Mammary microvascular endothelial cell (primary cell): ENCODE results near the gene CAMTA1. TPM values are rescaled to one million over a fixed set of nuclear protein-coding genes. Genes with fewer than 3 reads are reported as not detected.

Source experiments
- total RNA-seq: library from RNA; depleted of rRNA; stranded (reverse); fragments of >200 nt; gene quantifications from 2 replicates; pipeline ENCODE4 v1.2.3, GENCODE V29; 2015

The CAMTA1 gene, protein sequence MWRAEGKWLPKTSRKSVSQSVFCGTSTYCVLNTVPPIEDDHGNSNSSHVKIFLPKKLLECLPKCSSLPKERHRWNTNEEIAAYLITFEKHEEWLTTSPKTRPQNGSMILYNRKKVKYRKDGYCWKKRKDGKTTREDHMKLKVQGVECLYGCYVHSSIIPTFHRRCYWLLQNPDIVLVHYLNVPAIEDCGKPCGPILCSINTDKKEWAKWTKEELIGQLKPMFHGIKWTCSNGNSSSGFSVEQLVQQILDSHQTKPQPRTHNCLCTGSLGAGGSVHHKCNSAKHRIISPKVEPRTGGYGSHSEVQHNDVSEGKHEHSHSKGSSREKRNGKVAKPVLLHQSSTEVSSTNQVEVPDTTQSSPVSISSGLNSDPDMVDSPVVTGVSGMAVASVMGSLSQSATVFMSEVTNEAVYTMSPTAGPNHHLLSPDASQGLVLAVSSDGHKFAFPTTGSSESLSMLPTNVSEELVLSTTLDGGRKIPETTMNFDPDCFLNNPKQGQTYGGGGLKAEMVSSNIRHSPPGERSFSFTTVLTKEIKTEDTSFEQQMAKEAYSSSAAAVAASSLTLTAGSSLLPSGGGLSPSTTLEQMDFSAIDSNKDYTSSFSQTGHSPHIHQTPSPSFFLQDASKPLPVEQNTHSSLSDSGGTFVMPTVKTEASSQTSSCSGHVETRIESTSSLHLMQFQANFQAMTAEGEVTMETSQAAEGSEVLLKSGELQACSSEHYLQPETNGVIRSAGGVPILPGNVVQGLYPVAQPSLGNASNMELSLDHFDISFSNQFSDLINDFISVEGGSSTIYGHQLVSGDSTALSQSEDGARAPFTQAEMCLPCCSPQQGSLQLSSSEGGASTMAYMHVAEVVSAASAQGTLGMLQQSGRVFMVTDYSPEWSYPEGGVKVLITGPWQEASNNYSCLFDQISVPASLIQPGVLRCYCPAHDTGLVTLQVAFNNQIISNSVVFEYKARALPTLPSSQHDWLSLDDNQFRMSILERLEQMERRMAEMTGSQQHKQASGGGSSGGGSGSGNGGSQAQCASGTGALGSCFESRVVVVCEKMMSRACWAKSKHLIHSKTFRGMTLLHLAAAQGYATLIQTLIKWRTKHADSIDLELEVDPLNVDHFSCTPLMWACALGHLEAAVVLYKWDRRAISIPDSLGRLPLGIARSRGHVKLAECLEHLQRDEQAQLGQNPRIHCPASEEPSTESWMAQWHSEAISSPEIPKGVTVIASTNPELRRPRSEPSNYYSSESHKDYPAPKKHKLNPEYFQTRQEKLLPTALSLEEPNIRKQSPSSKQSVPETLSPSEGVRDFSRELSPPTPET (N-terminal part only)
- 38.6 and 61.7 TPM in 2 replicates for total RNA-seq

DNA sequence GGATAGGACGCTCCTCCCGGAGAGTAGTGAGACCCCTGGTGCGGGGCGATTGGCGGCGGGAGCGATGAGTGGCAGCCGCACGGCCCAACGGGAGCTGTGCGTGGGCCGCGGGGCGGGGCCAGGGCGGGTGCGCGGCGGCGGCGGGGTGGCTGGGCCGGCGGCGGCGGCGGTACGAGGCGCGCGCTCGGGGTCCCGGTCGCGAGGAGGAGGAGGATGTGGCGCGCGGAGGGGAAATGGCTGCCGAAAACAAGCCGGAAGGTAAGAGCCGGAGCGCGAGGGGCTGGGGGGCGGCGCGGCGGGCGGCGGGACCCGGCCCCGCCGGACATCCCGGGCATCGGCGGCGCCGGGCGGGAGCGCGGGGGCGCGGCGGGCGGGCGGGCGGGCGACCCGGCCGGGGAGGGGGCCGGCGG is at the start of gene CAMTA1:
Gene CAMTA1 (plus strand): TSS at position 137 of the 410 bp plus-strand sequence. CDS start 77 bp downstream, at position 214.

DNA sequence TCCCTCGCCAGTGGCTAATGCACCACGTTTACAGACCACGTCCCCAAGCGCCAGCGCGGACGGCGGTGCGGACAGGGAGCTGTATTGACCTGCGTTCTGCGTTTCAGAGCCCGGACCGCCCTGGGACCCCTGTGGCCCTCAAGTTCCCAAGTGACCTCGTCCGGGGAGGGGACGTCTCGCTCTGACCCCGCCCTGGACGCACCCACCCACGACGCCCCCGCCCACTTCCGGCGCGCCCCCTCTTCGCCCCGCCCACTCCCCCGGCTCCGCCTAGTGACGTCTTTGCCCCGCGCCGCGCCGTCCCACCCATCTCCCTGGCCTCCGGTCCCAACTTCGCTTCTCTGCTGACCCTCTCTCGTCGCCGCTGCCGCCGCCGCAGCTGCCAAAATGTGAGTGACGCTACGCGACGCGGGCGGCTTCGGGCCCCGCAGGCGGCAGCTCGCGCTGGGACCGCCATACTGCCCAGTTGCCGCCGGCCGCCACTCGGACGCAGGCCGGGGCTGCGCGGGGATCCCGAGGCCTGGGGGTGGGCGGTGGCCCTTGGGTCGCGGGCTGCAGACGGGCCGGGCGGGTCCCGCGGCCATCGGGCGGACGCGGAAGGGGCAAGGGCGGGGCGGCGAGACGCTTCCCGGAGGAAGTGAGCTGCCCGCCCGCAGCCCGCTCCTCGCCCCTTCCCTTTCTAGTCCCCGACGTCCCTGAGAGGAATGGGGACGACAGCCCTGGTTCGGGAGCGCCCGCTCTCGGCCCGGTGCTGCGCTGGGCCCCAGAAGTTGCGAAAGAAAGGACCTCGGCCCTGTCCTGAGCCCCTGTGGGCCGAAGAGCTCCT is 986.0 kb downstream of the CAMTA1 start, which contains the start of gene VAMP3:
Gene VAMP3 (plus strand): TSS at position 300 of the 826 bp plus-strand sequence. CDS start 88 bp downstream, at position 388.

DNA sequence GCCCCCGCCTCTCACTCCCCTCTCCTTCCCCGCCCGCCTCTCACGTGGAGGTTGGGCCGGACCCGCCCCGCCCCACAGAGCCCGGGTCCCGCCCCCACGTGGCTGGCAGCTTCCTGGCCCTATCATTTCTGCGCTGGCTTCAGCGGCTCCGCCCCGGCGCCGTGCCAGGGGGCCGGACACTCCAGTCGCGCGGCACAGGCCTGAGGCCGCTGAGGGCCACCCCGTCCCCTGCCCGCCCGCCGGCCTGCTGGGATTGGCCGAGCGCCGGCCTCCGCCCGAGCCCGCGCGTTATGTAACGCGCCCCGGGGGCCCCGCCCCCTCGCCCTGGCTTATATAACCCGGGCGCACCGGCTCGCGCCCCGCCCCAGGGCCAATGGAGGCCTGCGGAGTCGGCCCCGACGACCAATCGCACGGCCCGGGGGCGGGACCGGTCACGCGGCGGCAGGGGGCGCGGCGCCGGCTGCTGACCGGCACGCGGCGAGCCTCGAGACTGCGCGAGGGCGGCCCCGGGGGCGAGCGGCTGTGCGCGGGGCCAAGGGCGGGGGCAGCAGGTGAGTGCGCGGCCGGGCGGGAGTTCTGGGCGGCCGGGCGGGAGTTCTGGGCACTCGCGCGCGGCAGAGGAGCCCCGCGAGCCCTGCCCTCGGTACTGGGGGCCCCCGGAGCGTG is 998.7 kb downstream of the CAMTA1 start, which contains the start of gene PER3:
Gene PER3 (plus strand): TSS at position 466 of the 666 bp plus-strand sequence. CDS start 587 bp downstream, outside the sequence.

Other genes with a start within 250 kb of the CAMTA1 start
- 20.6 and 30.4 TPM in 2 replicates for gene NOL9, start 230.9 kb upstream of the CAMTA1 start, total RNA-seq
- 0.10 TPM in 1 of 2 replicates, not detected in the other for gene TAS1R1, start 230.1 kb upstream of the CAMTA1 start, total RNA-seq
- 10.5 and 24.8 TPM in 2 replicates for gene ZBTB48, start 205.5 kb upstream of the CAMTA1 start, total RNA-seq
- gene KLHL21, start 182.6 kb upstream of the CAMTA1 start, total RNA-seq = 42.4 and 44.2 TPM in 2 replicates
- gene PHF13, start 171.7 kb upstream of the CAMTA1 start, total RNA-seq = 5.0 and 6.4 TPM in 2 replicates
- 17.4 and 18.3 TPM in 2 replicates for gene THAP3, start 160.6 kb upstream of the CAMTA1 start, total RNA-seq
- 29.8 and 31.7 TPM in 2 replicates for gene DNAJC11, start 83.6 kb upstream of the CAMTA1 start, total RNA-seq